Nephron (organoid): ENCODE measurements around the gene PCNX4.
"Not testable (repeated sequence)": the region's sequence is repeated elsewhere in the genome, so short reads cannot be mapped to it uniquely, and the experiment has no call there.

Experiments
- H3K27ac Mint-ChIP-seq, 3 experiments: 2 replicates each; pipeline ENCODE4 v1.8.0; 2020; ENCODE audit warnings: mixed read lengths in 3 of 3, mild to moderate bottlenecking in 2 of 3, moderate library complexity in 1 of 3
- H3K27me3 Mint-ChIP-seq: 2 replicates; pipeline ENCODE4 v1.8.0; 2021; ENCODE audit warnings: low read depth, mild to moderate bottlenecking, moderate library complexity, mixed read lengths
- H3K36me3 Mint-ChIP-seq: 2 replicates; pipeline ENCODE4 v1.8.0; 2020; ENCODE audit warnings: low read depth, mixed read lengths
- H3K4me1 Mint-ChIP-seq: 2 replicates; pipeline ENCODE4 v1.8.0; 2020; ENCODE audit warnings: mixed read lengths
- H3K4me3 Mint-ChIP-seq, 3 experiments: 2 replicates each; pipeline ENCODE4 v1.8.0; 2020; ENCODE audit warnings: mild to moderate bottlenecking in 3 of 3, mixed read lengths in 3 of 3, moderate library complexity in 2 of 3
- H3K9me3 Mint-ChIP-seq: 2 replicates; pipeline ENCODE4 v1.8.0; 2020; ENCODE audit warnings: mixed read lengths
- TF ChIP-seq, protein P1 (sequence below), 3 experiments: fragments of 200-600 bp; sonication (generic); IDR thresholded peaks; one replicate each; pipeline ENCODE4 v1.5.0; 2021; ENCODE audit warnings: antibody characterized with exemption in 3 of 3; ENCODE audit not compliant: unreplicated experiment in 3 of 3

PCNX4 gene

DNA sequence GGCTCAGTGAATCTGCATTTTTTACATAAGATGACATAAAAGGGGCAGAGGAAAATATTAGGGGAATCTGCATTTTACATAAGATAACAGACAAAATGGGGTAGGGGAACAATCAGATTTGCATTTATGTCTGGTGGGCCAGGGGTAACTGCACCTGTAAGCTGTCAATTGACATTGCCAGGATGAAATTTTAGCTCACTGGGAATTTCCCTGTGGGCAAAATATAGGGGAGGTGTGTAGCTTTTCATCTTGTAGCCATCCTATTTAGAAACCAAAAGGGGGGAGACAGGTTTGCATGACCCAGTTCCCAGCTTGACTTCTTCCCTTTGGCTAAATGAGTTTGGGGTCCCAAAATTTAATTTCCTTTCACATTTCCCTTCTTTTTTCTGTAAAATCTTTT is 3.5 kb downstream of the PCNX4 start:
- H3K27ac Mint-ChIP-seq: peak overlapping the region in 2 of 3 experiments; percentile 53 to 98
- peak overlapping the region; percentile 28 to 60 (median 58) for H3K4me3 Mint-ChIP-seq
- TF ChIP-seq, protein P1, sequence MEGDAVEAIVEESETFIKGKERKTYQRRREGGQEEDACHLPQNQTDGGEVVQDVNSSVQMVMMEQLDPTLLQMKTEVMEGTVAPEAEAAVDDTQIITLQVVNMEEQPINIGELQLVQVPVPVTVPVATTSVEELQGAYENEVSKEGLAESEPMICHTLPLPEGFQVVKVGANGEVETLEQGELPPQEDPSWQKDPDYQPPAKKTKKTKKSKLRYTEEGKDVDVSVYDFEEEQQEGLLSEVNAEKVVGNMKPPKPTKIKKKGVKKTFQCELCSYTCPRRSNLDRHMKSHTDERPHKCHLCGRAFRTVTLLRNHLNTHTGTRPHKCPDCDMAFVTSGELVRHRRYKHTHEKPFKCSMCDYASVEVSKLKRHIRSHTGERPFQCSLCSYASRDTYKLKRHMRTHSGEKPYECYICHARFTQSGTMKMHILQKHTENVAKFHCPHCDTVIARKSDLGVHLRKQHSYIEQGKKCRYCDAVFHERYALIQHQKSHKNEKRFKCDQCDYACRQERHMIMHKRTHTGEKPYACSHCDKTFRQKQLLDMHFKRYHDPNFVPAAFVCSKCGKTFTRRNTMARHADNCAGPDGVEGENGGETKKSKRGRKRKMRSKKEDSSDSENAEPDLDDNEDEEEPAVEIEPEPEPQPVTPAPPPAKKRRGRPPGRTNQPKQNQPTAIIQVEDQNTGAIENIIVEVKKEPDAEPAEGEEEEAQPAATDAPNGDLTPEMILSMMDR (IDR thresholded peaks at IDR 0.05; ENCODE audit: unreplicated experiment in 3 of 3): no peak
- peaks cover 51% of the 10 kb centered on the region for H3K4me1 Mint-ChIP-seq
- H3K36me3 Mint-ChIP-seq: peaks cover 25% of the 10 kb centered on the region
- H3K9me3 Mint-ChIP-seq: peaks cover 5% of the 10 kb centered on the region
- no peaks in the 10 kb centered on the region for H3K27me3 Mint-ChIP-seq

DNA sequence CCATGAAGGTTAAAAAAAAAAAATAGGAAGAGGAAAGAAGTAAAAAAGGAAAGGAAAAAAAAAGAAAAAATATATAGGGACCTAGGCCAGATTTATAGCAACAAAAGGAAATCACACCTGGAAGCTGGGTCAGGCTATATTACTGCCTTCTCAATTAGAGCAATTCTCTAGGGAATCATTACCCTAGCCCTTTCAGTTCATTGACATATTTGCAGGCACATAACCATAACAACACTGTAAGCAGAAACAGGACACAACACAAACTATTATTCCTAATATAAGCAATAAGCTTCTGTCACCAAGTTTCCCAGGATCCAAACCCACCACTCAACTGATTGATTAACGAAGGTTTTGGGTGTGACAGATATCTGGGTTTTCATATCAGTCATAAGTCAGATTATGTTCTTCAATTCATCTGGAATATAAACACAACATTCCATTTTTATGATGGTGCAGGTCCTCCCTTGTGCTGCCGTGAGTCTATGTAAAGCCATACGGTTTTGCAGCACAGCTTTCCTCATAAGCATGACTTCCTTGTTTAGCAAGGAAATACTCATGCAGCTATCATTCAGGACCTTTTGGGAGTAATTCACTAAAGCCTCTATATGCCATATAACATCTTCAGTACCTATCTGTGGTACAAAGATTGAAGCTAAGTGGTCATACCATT is 4.2 kb downstream of the PCNX4 start:
- TF ChIP-seq, protein P1 (IDR thresholded peaks at IDR 0.05; ENCODE audit: unreplicated experiment in 3 of 3): no peak
- Mint-ChIP-seq H3K9me3 (peaks cover 5% of the 10 kb centered on the region), H3K27ac (peak overlapping the region in 2 of 3 experiments; percentile 3 to 39), H3K4me3 (peak overlapping the region; percentile 13 to 53 (median 28)), H3K4me1 (peaks cover 44% of the 10 kb centered on the region), H3K27me3 (no peaks in the 10 kb centered on the region), H3K36me3 (peaks cover 31% of the 10 kb centered on the region)

DNA sequence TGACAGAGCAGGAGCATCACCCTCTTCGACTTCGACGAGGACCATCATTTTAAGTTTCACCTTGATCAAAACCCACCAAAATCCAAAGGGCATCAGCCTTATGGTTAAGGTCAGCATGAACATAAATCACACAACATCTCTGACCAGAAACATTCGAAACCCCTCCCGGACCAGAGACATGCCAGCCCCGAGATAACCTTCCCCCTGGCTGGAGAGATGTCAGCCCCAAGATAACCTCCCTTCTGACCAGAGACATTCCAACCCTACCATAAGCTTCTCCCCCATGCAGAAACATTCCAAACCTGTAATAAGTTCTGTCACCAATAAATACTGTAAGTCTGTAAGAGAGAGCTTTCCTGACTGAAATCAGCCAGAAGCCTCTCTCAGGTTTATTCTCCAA is 6.3 kb downstream of the PCNX4 start:
- TF ChIP-seq, protein P1 (IDR thresholded peaks at IDR 0.05; ENCODE audit: unreplicated experiment in 3 of 3): no peak
- H3K9me3 Mint-ChIP-seq: peaks cover 5% of the 10 kb centered on the region
- no peaks in the 10 kb centered on the region for H3K27me3 Mint-ChIP-seq
- peaks cover 48% of the 10 kb centered on the region for H3K4me1 Mint-ChIP-seq
- peaks cover 43% of the 10 kb centered on the region for H3K36me3 Mint-ChIP-seq
- peak overlapping the region; percentile 4 to 57 (median 57) for H3K27ac Mint-ChIP-seq
- no peak overlapping the region for H3K4me3 Mint-ChIP-seq

DNA sequence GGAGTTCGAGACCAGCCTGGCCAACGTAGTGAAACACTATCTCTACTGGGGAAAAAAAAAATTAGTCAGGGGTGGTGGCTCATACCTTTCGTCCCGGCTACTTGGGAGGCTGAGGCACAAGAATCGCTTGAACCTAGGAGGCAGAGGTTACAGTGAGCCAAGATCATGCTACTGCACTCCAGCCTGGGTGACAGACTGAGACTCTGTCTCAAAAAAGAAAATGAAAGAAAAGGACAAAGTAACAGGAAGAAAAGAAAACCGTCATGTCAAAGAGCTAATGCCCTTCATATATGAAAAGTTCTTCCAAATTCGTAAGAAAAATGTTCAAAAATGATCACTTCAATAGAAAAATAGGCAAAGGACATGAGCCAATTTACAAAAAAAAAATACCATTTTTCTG is 8.1 kb downstream of the PCNX4 start:
- H3K27me3 Mint-ChIP-seq, H3K4me3 Mint-ChIP-seq, H3K27ac Mint-ChIP-seq, H3K9me3 Mint-ChIP-seq: not testable (repeated sequence)
- H3K36me3 Mint-ChIP-seq: peaks cover 53% of the 10 kb centered on the region
- peaks cover 31% of the 10 kb centered on the region for H3K4me1 Mint-ChIP-seq

DNA sequence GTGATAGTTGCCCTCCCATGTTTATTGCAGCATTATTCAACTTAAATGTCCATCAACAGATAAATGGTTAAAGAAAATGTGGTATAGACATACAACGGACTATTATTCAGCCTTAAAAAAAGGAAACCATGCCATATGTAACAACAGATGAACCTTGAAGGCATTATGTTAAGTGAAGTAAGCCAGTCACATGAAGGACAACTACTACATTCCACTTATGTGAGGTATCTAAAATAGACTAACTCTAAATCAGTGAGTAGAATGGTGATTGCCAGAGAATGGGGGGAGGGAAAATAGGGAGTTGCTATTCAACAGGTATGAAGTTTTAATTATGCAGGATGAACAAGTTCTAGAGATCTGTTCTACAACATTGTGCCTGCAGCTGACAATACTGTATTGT is 10.1 kb downstream of the PCNX4 start:
- no peaks in the 10 kb centered on the region for H3K27me3 Mint-ChIP-seq
- TF ChIP-seq, protein P1 (IDR thresholded peaks at IDR 0.05; ENCODE audit: unreplicated experiment in 3 of 3): no peak
- no peak overlapping the region for H3K4me3 Mint-ChIP-seq
- no peak overlapping the region for H3K27ac Mint-ChIP-seq
- H3K9me3 Mint-ChIP-seq: peaks cover 5% of the 10 kb centered on the region
- peaks cover 30% of the 10 kb centered on the region for H3K4me1 Mint-ChIP-seq
- H3K36me3 Mint-ChIP-seq: peaks cover 56% of the 10 kb centered on the region

DNA sequence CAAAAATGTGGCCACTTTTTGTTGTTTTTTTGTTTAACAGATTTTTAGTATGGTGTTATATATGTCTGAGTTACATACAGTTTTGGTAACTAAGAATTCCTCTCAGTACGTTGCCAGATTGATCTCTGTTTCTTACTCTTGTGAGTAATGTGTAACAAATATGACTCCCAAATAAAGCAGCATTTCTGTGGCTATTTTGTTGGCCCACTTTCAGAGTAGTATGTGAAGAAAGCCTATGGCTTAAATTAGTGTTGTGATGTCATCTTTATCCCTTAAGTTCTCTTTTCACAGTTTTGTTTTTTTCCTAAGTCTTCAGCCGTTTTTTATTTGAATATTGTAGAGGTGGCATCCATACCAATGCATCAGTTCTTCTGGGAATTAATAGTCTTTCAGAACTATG is 10.7 kb downstream of the PCNX4 start:
- Mint-ChIP-seq H3K36me3 (peaks cover 53% of the 10 kb centered on the region), H3K27me3 (no peaks in the 10 kb centered on the region), H3K4me1 (peaks cover 26% of the 10 kb centered on the region), H3K27ac (no peak overlapping the region), H3K9me3 (peaks cover 5% of the 10 kb centered on the region), H3K4me3 (no peak overlapping the region)
- TF ChIP-seq, protein P1 (IDR thresholded peaks at IDR 0.05; ENCODE audit: unreplicated experiment in 3 of 3): no peak
